Eye (tissue), 1 donor: ENCODE data around the gene PTPN12.
"Not testable (repeated sequence)": the region's sequence is repeated elsewhere in the genome, so short reads cannot be mapped to it uniquely, and the experiment has no call there.

Experiments
- DNase-seq: peaks from one replicate; pipeline ENCODE4 v3.0.0-alpha.2; 2015

Gene PTPN12

GRCh38 chr7:77580762-77581350 lies 43.8 kb downstream of the PTPN12 start:
- DNase-seq: no peak

- DNase-seq: no peak
Measured at GRCh38 chr7:77587272-77587671, 50.2 kb downstream of the PTPN12 start.

- no peak for DNase-seq
Measured at GRCh38 chr7:77600952-77601351, 63.9 kb downstream of the PTPN12 start.

GRCh38 chr7:77606562-77606961 lies 69.5 kb downstream of the PTPN12 start:
- no peak for DNase-seq

GRCh38 chr7:77619314-77619713 lies 82.2 kb downstream of the PTPN12 start:
- DNase-seq: no peak

- DNase-seq: no peak
Measured at GRCh38 chr7:77626586-77627308, 89.7 kb downstream of the PTPN12 start.

- no peak for DNase-seq
Measured at GRCh38 chr7:77627309-77627676, 90.2 kb downstream of the PTPN12 start.

GRCh38 chr7:77629797-77630196 lies 92.7 kb downstream of the PTPN12 start:
- DNase-seq: no peak

GRCh38 chr7:77631820-77632219 lies 94.7 kb downstream of the PTPN12 start:
- no peak for DNase-seq

GRCh38 chr7:77644774-77645173 lies 107.7 kb downstream of the PTPN12 start:
- DNase-seq: no peak

- DNase-seq: no peak
Measured at GRCh38 chr7:77648742-77649338, 111.7 kb downstream of the PTPN12 start.

GRCh38 chr7:77649716-77650349 lies 112.7 kb downstream of the PTPN12 start:
- no peak for DNase-seq

- DNase-seq: peak; percentile 66
Measured at GRCh38 chr7:77651575-77652162, 114.6 kb downstream of the PTPN12 start.

- not testable (repeated sequence) for DNase-seq
Measured at GRCh38 chr7:77652826-77653225, 115.7 kb downstream of the PTPN12 start.

- no peak for DNase-seq
Measured at GRCh38 chr7:77653572-77653971, 116.5 kb downstream of the PTPN12 start.

GRCh38 chr7:77655356-77655755 lies 118.3 kb downstream of the PTPN12 start:
- no peak for DNase-seq

GRCh38 chr7:77655836-77656455 lies 118.9 kb downstream of the PTPN12 start:
- no peak for DNase-seq

- peak; percentile 70 for DNase-seq
Measured at GRCh38 chr7:77657427-77658224, 120.5 kb downstream of the PTPN12 start.

GRCh38 chr7:77658928-77659327 lies 121.8 kb downstream of the PTPN12 start:
- DNase-seq: no peak

- DNase-seq: no peak
Measured at GRCh38 chr7:77661816-77662215, 124.7 kb downstream of the PTPN12 start.

GRCh38 chr7:77662869-77663268 lies 125.8 kb downstream of the PTPN12 start:
- DNase-seq: no peak

GRCh38 chr7:77664715-77665114 lies 127.6 kb downstream of the PTPN12 start:
- no peak for DNase-seq
